Midbrain (tissue), 1 donor: ENCODE measurements around the gene DNAJB8.

ENCODE experiments used
- DNase-seq: peaks from one replicate; lab custom pipeline; 2025; lab: John Stamatoyannopoulos, UW

DNAJB8 gene

DNA sequence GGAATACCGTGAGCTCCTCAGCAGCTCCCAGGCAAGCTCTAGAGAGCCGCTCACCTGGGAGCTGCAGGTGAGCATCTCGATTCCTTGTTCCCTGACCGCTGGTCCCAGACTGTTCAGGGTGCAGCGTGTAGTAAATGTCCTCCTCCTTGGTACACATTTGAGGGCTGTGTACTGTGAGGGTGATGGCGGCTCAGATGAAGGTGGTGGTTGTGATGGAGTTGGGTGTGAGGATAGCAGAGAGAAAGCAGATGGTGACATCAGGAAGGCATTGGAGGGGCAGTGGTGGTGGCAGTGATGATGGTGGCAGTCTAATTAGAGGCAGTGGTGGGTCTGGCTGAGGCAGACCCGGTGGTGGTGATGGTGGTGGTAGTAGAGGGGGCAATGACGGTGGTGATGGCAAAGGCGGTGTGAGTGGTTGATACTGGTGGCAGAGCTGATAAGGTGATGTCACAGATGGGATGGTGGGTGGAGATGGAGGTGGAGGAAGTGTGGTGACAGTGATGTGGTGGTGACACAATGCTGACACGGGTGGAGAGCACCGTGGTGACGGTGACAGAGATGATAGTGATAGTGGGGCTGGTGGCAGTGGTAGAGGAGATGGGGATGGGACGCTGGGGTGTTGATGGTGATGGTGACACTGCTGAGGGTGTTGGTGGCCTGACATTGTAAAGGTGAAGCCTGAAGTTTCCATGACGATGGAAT is at the start of gene DNAJB8:
TSS of gene DNAJB8 (minus strand) at position 51 of the 702 bp plus-strand sequence. CDS start 3,645 bp downstream, outside the sequence.
- no peak for DNase-seq

DNA sequence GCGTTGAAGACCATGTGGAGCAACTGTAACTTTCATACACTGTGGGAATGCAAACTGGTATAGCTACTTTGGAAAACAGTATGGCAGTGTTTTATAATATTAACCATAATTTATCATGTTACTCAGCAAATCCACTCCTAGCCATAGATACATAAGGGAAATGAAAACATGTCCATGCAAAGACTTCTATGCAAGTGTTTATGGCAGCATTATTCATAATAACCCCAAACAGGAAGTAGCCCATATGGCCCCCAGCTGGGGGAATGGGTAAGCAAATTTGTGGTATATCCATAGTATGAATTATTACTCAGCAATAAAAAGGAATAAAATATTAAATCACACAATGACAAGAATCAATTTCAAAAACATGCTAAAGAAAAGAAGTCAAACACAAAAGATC is 49.3 kb upstream of the DNAJB8 start:
- DNase-seq: no peak

- no peak for DNase-seq
These were observed 42.2 kb upstream of the DNAJB8 start for GRCh38 chr3:128508852-128509251.

DNA sequence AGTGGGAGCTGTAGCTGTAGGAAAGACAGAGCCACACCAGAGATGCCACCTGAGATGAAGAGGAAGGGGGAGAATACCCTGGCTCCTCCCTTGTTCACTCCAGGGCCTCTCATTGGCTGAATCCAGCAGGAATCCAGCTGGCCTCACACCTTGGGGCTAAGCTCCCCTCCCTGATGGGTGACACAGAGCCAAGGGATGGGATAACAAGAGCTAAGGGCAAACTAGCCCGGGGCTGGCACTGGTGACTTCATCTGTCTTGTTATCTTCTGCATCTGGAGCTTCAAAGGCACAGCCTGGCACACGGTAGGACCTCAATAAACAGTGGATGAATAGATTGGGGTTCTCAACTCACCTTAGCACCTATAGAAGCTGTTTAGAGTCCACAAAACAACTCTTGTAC is 40.1 kb upstream of the DNAJB8 start:
- no peak for DNase-seq

- no peak for DNase-seq
These were observed 39.1 kb upstream of the DNAJB8 start for GRCh38 chr3:128505771-128506170.

- DNase-seq: no peak
These were observed 38.5 kb upstream of the DNAJB8 start for GRCh38 chr3:128504963-128505730.

GRCh38 chr3:128504533-128504915 is 37.8 kb upstream of the DNAJB8 start:
- DNase-seq: no peak

GRCh38 chr3:128503751-128504532 is 37.3 kb upstream of the DNAJB8 start:
- no peak for DNase-seq

- no peak for DNase-seq
These were observed 36.5 kb upstream of the DNAJB8 start for GRCh38 chr3:128503164-128503651.

- no peak for DNase-seq
These were observed 36.0 kb upstream of the DNAJB8 start for GRCh38 chr3:128502712-128503111.

DNA sequence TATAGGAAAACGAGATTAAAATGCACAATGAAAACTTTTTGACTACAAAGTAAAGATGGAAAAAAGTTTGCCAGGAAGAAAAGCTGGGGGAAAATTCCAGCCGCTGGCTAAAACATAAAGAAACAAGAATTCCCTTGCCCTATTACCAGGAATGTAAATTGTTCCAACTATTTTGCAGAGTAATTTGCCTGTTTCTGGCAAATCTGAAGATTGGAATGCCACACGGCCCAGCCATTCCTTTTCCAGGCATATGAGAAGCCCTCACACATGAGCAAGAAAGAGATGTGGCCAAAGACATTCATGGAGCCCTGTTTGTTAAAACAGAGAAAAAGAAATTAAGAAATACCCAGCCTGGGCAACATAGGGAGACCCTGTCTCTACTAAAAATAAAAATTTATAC is 34.7 kb upstream of the DNAJB8 start:
- no peak for DNase-seq

- DNase-seq: no peak
These were observed 33.9 kb upstream of the DNAJB8 start for GRCh38 chr3:128500556-128500955.

GRCh38 chr3:128499724-128500275 is 33.1 kb upstream of the DNAJB8 start:
- DNase-seq: no peak

- no peak for DNase-seq
These were observed 32.3 kb upstream of the DNAJB8 start for GRCh38 chr3:128498901-128499530.

DNA sequence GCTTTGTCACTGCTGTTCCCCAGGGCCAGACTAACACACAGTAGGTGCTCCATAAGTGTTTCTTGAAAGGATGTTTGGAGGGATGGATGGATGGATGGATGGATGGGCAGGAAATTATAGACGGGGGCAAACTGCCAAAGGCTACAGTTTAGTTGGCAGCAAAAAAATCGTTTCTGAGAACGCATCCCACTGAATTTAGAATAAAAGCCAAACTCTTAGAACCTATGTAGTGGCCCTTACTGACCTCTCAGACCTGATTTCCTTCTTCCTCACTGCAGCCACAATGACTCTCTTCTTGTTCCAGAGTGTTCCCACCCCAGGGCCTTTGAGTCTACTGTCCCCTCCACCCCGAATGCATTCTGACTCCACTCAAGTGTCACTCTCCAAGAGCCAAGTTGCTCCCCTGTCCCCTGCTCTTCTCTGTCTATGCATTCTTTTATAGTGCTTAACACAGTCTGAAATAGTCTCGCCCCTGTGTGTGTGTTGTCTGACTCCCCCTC is 31.5 kb upstream of the DNAJB8 start:
- DNase-seq: no peak

DNA sequence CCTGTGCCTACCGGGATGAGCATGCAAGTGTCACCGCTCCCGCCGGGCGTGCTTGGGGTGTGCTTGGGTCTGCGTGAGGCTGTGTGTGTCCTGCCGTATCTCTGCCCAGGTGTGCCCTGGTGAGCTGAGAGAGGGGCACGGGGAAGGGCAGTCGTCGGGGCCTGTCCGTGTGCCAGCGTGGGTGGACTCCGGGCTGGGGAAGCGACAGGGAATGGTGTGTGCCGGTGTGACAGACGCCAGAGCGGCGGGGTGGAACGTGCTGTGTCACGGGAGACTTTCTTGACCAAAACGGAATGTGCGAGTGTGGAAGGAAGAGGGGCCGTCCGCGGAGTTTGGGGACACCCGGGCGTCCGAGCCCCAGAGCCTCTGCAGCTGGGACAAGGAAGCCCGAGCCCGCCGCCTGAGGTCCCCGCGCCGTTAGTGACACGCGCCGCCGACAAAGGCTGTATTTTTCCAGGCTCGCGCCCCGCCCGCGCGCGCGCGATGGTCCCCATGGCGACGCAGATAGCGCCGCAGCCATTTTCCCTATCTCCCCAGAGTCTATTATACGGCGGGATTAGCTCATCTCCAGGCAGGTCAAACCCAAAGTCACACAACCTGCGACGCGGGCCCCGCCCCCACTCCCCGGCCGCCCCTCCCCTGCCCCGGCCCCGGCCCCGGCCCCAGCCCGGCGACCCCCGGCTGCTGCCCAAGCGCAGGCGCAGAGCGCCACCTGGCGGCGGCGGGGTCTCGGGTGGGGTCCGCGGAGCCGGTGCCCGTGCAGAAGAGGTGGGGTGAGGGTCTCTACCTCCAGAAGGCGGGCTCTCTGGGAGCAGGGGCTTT is 30.8 kb upstream of the DNAJB8 start:
- peak; percentile 72 for DNase-seq

DNA sequence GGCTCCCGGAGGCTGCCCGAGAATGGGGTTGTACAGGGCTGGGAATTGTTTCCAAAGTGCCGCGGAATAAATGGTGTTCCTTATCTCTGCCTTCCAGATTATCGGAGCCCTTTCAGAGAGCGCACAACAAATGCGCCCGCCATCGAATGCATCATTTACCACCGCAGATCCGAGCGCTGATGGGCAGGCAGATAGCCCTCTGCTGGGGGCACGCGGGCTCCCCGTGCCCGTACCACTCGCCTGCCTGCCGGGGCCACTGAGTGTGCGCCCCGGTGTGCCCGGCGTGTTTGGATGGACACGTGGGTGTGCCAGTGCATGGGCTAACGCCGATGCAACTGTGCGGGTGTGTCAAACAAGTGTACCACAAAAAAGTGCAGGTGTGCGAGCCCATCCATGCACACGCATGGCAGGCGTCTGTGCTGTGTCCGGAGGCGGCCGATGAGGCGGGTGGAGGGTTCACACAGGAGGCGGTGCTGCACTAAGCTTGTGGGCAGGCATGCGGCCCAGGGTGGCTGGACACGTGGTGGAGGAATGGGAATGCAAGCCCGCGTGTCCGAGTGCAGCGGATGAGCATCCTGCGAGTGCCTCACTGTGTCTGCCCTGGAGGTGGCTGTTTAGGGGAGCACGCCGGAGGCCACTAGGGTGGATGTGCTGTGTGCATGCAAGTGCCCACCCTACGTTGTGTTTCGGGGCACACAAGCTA is 30.1 kb upstream of the DNAJB8 start:
- DNase-seq: no peak

DNA sequence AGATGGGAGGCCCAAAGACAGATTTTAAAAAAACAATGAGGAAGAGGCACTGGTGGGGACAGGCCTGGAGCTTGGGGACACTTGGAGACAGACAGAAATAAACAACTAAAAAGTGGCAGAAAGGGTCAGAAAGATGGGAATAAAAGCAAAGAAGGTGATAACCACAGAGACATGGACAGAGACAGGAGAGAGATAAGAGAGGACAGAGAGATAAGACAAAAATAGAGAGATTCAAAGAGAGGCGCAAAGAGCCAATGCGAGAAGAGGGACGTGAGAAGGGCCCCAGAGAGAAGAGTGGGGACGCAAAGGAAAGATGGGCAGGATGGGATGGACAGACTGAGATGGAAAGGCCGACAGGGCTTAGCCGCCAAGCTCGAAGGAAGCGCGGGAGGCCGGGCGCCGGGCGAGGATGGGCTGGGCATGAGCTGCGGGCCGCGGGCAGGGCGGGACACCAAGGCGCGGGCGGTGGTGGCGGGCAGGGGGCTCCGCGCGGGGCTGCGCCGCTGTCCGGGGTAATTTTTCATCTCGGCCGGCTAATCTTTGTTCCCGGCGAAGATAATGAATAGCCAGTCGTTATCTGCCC is 29.4 kb upstream of the DNAJB8 start:
- DNase-seq: no peak

DNA sequence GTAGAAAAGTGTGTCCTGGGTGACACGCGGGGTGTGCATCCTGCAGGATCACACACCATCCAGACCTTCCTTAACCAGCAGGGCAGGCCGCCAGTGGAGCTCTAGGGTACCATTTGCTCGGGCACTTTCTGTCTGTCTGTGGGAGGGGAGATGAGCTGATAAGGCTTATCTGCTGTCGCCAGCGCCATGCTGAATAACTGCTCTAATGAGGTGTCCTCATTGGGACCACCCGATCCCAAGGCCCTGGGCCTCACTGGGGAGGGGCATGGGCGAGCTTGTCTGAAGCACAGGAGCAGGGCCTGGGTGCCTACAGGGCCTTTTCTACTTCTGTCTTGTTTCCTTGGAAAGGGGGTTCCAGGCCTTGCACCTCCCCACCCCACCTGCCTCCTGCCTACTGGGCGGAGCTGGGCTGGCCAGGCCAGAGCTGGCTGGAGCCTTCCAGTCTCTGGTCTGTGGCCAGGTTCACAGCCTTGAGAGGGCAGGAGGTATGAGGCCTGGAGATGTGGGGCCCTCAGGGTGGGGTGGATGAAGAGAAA is 28.8 kb upstream of the DNAJB8 start:
- no peak for DNase-seq

DNA sequence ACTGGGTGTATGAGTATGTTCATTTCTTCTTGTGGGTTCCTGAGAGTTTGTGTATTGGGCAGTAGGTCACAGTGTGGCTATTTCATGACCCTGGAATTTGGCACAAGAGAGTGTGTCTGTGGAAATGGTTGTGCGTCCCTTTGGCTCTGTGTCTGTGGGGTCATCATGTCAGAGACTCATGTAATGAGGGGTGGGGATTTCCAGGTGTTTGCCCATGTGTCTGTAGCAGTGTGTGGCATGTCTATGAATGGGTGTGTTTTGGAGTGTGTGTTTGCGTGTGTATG is 27.6 kb upstream of the DNAJB8 start:
- no peak for DNase-seq
